H1 (cell line): ENCODE measurements around the gene URAD.

Experiments used
- KDM1A ChIP-seq: fragments of 200-600, 300-600 bp; sonication (generic); IDR thresholded peaks from 2 replicates; pipeline ENCODE4 v1.7.1; 2016; ENCODE audit warnings: mild to moderate bottlenecking, low read length, borderline replicate concordance
- POLR2A ChIP-seq, 2 experiments: IDR thresholded peaks; 1 replicate in 1 of 2; 2 replicates in 1 of 2; pipeline ENCODE4 v1.6.1; 2011; ENCODE audit warnings: low read depth in 2 of 2, low read length in 2 of 2, mild to moderate bottlenecking in 2 of 2; ENCODE audit errors: control extremely low read depth in 1 of 2
- RFX5 ChIP-seq: IDR thresholded peaks from 2 replicates; pipeline ENCODE4 v1.6.1; 2011; ENCODE audit warnings: low read depth, low read length, improper control_type of control experiment, borderline replicate concordance
- TF ChIP-seq, protein P1 (sequence below), 3 experiments: IDR thresholded peaks; 1 replicate in 2 of 3; 2 replicates in 1 of 3; pipeline versions ENCODE4 v1.5.1 to v1.6.1; 2011; ENCODE audit warnings: low read length in 3 of 3, mild to moderate bottlenecking in 3 of 3, inconsistent platforms in 2 of 3, low read depth in 1 of 3, moderate library complexity in 1 of 3; ENCODE audit not compliant: insufficient read depth in 1 of 3; ENCODE audit errors: control extremely low read depth in 1 of 3

DNA sequence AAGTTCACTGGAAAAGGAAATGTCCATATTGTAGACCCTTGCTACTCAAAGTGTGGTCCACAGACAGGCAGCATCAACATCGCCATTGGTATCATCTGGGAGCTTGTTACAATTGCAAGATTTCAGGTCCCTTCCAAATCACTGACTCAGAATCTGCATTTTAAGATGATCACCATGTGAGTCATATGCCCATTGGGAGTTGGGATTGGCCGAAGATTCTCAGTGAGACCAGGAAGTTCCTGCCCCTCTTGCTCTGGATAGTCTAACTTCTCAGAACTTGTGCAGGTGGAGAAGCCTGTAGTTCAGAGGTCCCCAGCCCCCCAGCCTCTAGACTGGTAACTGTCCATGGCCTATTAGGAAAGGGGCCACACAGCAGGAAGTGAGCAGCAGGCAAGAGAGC, 48.9 kb upstream of the URAD start:
- TF ChIP-seq KDM1A: no peak
- TF ChIP-seq POLR2A (IDR thresholded peaks at IDR 0.05; ENCODE audit: control extremely low read depth in 1 of 2, low read depth in 2 of 2, low read length in 2 of 2): no peak
- TF ChIP-seq, protein P1, sequence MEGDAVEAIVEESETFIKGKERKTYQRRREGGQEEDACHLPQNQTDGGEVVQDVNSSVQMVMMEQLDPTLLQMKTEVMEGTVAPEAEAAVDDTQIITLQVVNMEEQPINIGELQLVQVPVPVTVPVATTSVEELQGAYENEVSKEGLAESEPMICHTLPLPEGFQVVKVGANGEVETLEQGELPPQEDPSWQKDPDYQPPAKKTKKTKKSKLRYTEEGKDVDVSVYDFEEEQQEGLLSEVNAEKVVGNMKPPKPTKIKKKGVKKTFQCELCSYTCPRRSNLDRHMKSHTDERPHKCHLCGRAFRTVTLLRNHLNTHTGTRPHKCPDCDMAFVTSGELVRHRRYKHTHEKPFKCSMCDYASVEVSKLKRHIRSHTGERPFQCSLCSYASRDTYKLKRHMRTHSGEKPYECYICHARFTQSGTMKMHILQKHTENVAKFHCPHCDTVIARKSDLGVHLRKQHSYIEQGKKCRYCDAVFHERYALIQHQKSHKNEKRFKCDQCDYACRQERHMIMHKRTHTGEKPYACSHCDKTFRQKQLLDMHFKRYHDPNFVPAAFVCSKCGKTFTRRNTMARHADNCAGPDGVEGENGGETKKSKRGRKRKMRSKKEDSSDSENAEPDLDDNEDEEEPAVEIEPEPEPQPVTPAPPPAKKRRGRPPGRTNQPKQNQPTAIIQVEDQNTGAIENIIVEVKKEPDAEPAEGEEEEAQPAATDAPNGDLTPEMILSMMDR (IDR thresholded peaks at IDR 0.05; ENCODE audit: control extremely low read depth in 1 of 3, insufficient read depth in 1 of 3, low read depth in 1 of 3, low read length in 3 of 3): no peak
- no peak for TF ChIP-seq RFX5
